GM21515 (cell line): ENCODE measurements around the gene SLC26A11.

Experiments used
- ATAC-seq: cut with Tn5 transposase; IDR thresholded peaks from one replicate; pipeline ENCODE4 v1.9.1; 2021; ENCODE audit not compliant: unreplicated experiment

Gene SLC26A11

GRCh38 chr17:80217703-80218362 lies 2.4 kb upstream of the SLC26A11 start:
- no peak for ATAC-seq

GRCh38 chr17:80218391-80218790 lies 1.8 kb upstream of the SLC26A11 start:
- no peak for ATAC-seq

DNA sequence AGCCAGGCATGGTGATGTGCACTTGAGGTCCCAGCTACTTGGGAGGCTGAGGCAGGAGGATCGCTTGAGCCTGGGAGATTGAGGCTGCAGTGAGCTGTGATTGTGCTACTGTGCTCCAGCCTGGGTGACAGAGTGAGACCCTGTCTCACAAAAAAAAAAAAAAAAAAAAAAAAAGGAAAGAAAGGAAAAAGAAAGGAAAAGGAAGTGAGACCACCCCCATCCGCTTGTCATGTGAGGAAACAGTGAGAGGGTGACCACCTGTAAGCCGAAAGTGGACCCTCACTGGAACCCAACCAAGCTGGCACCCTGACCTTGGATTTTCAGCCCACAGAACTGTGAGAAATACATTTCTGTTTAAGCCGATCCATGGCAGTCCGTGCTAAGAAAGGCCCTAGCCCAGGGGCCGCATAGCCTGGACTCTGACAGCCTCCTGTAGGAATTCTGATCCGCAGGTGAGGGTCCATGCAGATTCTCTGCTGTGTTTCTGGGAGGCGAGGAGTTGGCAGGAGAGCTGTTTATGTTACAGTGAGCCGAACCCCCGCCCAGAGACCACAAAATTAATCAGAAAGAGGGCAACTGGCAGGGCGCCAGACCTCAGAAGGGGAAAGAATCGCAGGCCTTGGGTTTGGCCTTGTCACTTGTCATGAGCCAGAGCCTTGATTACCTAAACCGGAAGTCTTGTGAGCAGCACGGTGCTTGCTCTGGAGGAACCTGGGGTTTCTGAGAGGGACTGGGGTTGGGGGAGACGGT lies 1.0 kb upstream of the SLC26A11 start:
- peak; percentile 52 for ATAC-seq

- ATAC-seq: no peak
Observed at GRCh38 chr17:80219763-80220053, 519 bp upstream of the SLC26A11 start.

DNA sequence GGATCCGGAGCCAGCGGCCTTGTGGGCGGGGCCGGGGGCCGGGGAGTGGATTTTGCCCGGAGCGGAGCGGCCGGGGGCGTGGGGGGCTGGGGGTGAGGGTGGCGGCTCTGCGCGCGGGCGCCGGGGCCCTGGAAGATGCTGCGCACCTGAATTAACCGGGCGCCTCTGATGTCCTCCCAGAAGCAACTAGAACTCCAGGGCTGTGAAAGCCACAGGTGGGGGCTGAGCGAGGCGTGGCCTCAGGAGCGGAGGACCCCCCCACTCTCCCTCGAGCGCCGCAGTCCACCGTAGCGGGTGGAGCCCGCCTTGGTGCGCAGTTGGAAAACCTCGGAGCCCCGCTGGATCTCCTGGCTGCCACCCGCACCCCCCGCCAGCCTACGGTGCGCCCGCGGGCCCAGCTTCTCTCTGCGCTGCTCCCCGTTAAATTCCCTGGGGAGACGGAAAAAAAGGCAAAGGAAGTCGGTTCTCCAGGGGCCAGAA lies 549 bp downstream of the SLC26A11 start:
- no peak for ATAC-seq

GRCh38 chr17:80221351-80222105 lies 1.3 kb downstream of the SLC26A11 start:
- ATAC-seq: no peak

- ATAC-seq: no peak
Observed at GRCh38 chr17:80222376-80223141, 2.3 kb downstream of the SLC26A11 start.

DNA sequence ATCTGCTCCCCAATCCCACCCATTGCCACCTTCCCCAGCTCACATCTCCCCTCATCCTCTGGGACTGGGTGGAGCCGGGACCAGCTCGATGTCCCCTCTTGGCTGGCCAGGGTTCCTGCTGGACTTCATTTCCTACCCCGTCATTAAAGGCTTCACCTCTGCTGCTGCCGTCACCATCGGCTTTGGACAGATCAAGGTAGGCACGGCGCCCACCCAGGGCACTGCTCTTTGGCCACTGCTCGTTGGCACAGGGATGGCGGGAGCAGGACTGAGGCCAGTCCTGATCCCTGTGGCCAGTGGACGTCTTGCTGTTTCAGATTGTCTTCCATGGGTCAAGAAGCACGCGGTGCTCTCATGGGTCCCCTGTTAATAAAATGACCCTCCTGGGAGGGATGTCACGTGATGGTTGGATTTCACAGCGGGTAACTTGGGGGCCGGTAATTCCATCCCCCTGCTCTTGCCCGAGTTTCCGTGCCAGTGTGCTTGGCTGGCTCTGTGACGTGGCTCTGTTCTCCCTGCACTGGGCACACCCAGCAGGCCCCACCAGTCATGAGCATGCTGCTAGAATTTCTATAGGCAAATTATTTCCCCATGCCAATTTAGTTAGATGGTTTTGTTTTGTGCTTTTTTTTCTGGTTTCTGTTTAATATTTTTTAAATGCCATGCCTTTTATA lies 3.1 kb downstream of the SLC26A11 start:
- no peak for ATAC-seq

DNA sequence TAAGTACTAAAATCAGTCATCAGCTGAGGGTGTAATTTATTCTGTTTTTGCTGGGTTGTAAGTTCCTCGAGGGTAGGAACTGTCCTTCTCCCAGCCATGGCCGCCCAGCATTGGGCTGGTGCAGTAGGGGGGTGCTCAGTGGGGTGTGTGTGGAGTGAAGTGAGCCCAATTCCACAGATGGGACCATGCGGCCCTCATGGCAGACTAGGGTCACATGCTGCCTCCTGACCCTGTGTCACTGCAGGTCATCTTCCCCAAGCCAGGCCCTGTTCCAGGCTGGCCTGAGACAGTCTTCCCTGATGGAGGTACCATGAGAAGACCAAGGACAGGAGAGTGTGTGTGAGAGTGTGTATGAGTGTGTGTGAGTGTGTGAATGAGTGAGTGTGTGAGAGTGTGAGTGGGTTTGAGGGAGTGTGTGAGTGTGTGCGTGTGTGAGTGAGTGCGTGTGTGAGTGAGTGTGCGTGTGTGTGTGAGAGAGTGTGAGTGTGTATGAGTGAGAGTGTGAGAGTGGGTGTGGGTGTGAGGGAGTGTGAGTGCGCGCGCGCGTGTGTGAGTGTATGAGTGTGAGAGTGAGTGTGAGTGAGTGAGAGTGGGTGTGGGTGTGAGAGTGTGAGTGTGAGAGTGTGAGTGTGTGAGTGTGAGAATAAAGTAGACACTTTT lies 3.7 kb downstream of the SLC26A11 start:
- ATAC-seq: no peak

DNA sequence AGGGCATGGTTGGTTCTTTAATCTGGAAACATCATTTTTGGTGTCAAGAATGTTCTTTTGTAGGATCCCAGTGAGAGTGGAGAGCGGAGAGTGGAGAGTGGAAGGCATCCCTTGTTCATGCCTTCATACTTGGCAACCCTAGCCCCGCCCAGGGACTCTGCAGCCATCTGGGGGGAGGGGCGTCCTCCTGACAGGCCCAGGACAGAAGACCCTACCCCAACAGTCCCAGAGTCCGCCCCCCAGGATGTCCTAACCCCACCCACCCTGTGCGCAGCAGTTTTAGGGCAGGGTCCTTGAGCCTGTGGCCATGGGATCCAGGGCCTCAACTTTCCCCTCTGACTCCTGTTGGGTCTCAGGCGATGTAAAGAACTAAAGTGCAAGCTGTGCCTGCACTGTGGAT lies 4.5 kb downstream of the SLC26A11 start:
- no peak for ATAC-seq

DNA sequence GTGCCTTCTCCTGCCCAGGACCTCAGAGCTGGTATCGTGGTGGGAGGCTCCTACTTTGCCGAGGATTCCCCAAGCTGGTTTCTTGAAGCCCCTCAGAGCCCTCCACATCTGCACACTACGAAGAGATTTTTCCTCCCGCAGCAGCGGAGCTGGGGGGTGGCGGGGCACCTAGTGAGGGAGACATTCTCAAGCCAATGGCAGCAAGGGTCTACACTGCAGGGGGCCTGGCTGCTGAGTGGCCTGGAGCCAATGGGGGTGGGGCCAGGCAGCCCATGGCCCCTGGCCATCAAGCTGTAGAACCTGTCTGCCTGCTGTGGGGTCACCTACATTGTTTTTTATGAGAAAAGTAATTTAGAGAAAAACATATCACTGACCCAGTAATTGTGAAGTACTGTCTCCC lies 5.0 kb downstream of the SLC26A11 start:
- no peak for ATAC-seq

GRCh38 chr17:80227156-80227555 lies 6.9 kb downstream of the SLC26A11 start:
- no peak for ATAC-seq

DNA sequence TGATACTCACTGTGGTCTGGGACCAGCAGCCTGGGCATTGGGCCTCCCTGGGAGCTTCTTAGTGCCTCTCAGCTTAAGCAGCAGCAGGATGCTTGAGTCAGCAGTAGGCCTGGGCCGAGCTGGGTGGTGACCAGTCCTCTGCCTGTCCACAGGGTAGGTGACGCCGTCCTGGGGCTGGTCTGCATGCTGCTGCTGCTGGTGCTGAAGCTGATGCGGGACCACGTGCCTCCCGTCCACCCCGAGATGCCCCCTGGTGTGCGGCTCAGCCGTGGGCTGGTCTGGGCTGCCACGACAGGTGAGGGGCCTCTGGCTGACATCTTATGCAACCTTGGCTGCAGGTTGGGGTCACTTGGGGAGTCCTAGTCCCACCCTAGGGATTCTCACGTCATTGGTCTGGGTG lies 7.4 kb downstream of the SLC26A11 start:
- no peak for ATAC-seq

DNA sequence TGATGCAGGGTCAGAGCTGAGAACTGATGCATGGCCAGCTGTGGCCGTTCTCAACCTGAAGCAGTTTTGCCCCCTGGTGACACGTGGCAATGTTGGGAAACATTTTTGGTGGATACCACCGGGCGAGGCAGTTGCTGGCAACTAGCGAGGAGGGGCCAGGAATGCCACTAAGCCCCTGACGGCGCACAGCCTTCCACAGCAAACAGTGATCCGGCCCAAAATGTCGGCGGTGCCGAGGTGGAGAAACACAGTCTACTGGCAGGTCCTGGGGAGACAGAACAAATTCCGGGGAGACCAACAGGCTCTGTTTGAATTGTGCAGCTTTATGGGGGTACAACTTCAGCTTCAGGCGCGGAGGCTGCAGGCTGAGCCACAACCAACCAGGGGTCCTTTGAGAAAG lies 8.2 kb downstream of the SLC26A11 start:
- no peak for ATAC-seq

GRCh38 chr17:80229011-80229410 lies 8.8 kb downstream of the SLC26A11 start:
- no peak for ATAC-seq

DNA sequence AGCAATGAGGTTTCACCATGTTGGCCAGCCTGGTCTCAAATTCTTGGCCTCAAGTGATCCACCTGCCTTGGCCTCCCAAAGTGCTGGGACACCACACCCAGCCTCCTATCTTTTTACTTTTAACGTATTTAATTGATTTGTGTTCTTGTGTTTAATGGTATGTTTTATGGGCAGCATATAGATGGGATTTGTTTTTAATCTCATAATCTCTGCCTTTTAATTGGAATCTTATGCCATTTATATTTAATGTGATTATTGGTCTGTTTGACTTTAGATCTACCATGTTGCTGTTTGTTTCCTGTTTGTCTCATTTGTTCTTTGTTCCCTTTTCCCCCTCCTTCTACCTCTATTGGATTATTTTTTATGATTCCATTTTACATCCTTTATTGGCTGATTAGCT lies 12.2 kb downstream of the SLC26A11 start:
- no peak for ATAC-seq

DNA sequence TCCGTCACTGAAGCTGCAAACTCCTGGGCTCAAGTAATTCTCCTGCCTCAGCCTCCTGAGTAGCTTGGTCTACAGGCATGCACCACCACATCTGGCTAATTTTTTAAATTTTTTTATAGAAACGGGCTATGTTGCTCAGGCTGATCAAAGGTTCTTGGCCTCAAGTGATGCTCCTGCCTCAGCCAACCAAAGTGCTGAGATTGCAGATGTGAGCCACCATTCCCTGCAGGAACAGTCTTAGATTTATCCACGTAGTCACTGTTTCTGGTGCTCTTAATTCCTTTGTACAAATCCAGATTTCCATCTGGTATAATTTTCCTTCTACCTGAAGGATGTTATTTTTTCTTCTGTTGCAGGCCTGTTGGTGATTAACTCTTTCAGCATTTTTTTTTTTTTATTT lies 13.0 kb downstream of the SLC26A11 start:
- ATAC-seq: no peak

DNA sequence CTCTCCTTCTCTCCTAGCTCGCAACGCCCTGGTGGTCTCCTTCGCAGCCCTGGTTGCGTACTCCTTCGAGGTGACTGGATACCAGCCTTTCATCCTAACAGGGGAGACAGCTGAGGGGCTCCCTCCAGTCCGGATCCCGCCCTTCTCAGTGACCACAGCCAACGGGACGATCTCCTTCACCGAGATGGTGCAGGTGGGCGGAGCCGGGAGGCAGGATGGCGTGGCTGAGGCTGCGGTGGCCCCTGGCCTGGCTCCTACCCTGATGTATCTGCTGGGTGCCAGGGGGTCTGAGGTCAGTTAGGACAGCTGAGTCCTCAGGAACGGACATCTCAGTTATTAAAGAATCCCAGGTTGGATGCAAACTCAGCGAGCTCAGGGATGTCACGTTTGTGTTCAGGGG lies 16.7 kb downstream of the SLC26A11 start:
- ATAC-seq: no peak

- no peak for ATAC-seq
Observed at GRCh38 chr17:80237386-80237785, 17.2 kb downstream of the SLC26A11 start.

DNA sequence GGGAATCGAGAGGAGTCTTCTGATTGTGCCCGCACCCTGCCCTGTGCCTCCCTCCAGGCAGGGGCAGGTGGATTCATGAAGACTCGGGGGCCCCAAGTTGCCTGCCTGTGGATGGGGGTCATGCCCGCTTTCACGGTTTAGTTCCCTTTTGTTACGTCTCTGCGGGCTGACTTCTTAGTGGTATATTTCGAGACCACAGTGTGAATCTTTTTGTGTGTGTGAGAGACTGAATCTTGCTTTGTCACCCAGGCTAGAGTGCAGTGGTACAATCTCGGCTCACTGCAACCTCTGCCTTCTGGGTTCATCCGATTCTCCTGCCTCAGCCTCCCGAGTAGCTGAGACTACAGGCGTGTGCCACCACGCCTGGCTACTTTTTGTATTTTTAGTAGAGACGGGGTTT lies 22.3 kb downstream of the SLC26A11 start:
- no peak for ATAC-seq
